ENCODE data around the gene DDX1.
"Not testable (repeated sequence)": the region's sequence is repeated elsewhere in the genome, so short reads cannot be mapped to it uniquely, and the experiment has no call there.

DDX1 gene

DNA sequence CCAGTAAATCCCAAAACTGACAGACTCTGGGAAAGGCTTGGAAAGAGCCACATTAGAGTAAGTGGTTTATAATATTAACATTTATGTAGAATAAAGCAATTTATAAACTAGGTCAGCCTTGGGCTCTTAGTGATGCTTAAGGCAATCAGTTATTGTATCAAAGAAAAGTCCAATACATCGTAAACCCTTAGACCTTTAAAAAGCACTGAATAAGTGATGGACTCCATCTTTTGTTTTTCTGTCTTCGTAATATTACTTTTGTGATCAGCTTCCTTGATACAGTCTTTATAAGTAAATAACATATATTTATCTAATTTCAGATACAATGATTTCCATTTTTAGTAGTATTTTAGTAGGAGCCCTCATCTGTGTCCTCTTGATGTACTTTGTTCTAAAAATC, 28.7 kb downstream of the DDX1 start:
- no peak overlapping the region for H3K9ac ChIP-seq (ENCODE audit: low read depth, low read length)
- no peaks in the 10 kb centered on the region for H3K9me3 ChIP-seq (replicated peaks; ENCODE audit: low read length)
- peaks cover 88% of the 10 kb centered on the region for H3K36me3 ChIP-seq (ENCODE audit: insufficient read depth, low read length)
- H3K4me2 ChIP-seq (ENCODE audit: low read length) = no peak overlapping the region
- H3K4me3 ChIP-seq (ENCODE audit: low read length) = no peak overlapping the region
- no peaks in the 10 kb centered on the region for H3K27me3 ChIP-seq (ENCODE audit: control insufficient read depth, insufficient read depth, low read length)
- peaks cover under 1% of the 10 kb centered on the region for H3K4me1 ChIP-seq (ENCODE audit: control insufficient read depth, insufficient read depth, low read length)

DNA sequence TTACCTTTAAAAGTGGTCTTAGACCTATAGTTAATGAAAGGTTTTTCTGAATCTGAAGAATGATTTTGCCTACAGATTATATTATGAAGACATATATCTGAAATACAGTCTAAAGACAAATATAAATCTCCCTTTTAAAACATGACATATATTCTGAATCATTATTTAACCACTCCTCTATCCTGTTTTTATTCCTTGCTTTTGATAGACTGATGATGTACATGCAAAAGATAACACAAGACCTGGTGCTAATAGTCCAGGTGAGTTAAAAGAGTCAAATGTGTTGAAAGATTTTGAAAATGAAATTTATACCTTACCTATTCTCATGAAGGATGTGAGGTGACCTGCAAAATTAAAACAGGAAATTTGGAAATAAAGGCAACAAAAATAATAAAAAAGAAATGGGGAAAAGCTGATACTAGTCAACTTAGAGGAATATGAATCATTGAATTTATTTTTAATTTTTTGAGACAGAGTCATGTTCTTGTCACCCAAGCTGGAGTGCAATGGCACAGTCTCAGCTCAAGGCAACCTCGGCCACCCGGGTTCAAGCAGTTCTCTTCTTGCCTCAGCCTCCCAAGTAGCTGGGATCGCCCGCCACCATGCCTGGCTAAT, 29.3 kb downstream of the DDX1 start:
- H3K4me1 ChIP-seq (ENCODE audit: control insufficient read depth, insufficient read depth, low read length) = no peaks in the 10 kb centered on the region
- no peak overlapping the region for H3K9ac ChIP-seq (ENCODE audit: low read depth, low read length)
- H3K9me3 ChIP-seq (replicated peaks; ENCODE audit: low read length) = no peaks in the 10 kb centered on the region
- no peak overlapping the region for H3K4me2 ChIP-seq (ENCODE audit: low read length)
- peaks cover 90% of the 10 kb centered on the region for H3K36me3 ChIP-seq (ENCODE audit: insufficient read depth, low read length)
- H3K27me3 ChIP-seq (ENCODE audit: control insufficient read depth, insufficient read depth, low read length) = no peaks in the 10 kb centered on the region
- H3K4me3 ChIP-seq (ENCODE audit: low read length) = no peak overlapping the region

DNA sequence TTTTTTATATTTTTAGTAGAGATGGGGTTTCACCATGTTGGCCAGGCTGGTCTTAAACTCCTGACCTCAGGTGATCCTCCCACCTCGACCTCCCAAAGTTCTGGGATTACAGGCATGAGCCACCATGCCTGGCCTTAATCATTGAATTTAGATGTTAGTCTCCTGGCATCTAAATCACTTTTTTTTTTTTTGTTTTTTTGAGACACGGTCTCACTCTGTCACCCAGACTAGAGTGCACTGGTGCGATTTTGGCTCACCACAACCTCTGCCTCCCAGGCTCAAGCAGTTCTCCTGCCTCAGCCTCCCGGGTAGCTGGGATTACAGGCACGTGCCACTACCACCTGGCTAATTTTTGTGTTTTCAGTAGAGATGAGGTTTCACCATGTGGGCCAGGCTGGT, 29.8 kb downstream of the DDX1 start:
- not testable (repeated sequence) for H3K4me3 ChIP-seq (ENCODE audit: low read length); H3K27me3 ChIP-seq (ENCODE audit: control insufficient read depth, insufficient read depth, low read length); H3K4me1 ChIP-seq (ENCODE audit: control insufficient read depth, insufficient read depth, low read length); H3K9me3 ChIP-seq (replicated peaks; ENCODE audit: low read length); H3K4me2 ChIP-seq (ENCODE audit: low read length); H3K9ac ChIP-seq (ENCODE audit: low read depth, low read length)
- H3K36me3 ChIP-seq (ENCODE audit: insufficient read depth, low read length) = peaks cover 88% of the 10 kb centered on the region

DNA sequence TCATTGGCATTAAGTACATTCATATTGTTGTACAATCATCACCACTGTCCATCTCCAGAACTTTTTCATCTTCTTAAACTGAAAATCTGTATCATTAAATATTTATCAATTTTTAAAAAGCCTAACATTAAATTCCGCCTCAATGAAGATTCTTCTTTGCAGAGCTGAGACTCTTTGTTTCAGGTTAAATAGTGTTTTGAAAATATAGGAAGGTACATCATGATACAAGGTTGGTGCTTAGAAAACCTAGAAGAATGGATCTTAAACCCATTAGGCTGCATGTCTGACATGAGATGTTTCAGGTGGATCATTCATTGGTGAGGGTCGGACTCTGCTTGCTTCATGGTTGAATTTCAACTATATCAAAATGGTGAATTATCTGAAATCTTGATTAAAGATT, 30.5 kb downstream of the DDX1 start:
- H3K36me3 ChIP-seq (ENCODE audit: insufficient read depth, low read length) = peaks cover 89% of the 10 kb centered on the region
- no peaks in the 10 kb centered on the region for H3K9me3 ChIP-seq (replicated peaks; ENCODE audit: low read length)
- no peak overlapping the region for H3K4me3 ChIP-seq (ENCODE audit: low read length)

DNA sequence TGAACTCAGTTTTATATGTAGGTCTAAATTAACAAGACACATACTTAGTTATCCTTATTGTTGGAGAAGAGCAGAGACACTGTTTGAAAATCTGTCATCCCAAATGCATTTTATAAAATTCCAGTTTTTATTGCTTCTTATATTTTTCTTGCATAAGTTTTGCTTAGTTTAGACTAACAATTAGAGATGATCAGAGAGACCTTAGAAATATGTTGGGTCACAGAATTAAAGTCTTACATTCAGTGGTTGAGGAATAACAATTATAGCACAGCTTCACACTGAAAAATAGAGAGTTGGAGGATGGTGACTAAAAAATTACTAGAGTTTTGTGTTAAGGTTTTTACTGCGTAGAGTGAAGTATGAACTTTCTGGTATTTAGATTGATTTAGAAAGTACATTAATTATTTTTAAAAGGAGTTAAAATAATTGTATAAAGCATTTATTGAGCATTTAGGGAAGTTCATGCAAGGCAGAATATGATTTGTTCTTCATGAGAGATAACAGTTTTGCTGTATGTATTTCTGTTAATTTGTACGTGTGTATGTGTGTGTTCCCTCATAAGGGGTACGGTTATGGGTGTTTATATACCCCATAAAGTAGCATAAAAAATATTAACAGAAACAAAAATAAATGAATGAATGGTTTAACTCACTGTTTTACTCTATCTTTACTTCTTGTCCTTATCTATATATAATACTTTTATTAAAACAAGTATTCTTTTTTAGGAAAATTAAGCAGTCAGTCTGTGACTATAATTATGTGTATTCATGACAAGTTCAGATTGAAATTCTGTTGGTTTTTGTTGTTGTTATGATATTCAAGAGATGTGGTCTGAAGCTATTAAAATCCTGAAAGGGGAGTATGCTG, 31.2 kb downstream of the DDX1 start:
- Histone ChIP-seq H3K4me3 (ENCODE audit: low read length) (no peak overlapping the region), H3K9ac (ENCODE audit: low read depth, low read length) (no peak overlapping the region), H3K9me3 (replicated peaks; ENCODE audit: low read length) (no peaks in the 10 kb centered on the region), H3K4me1 (ENCODE audit: control insufficient read depth, insufficient read depth, low read length) (no peaks in the 10 kb centered on the region), H3K27me3 (ENCODE audit: control insufficient read depth, insufficient read depth, low read length) (no peaks in the 10 kb centered on the region), H3K36me3 (ENCODE audit: insufficient read depth, low read length) (peaks cover 90% of the 10 kb centered on the region), H3K4me2 (ENCODE audit: low read length) (no peak overlapping the region)

More for the DNA sequence above, 30.5 kb downstream of the DDX1 start:
- Histone ChIP-seq H3K4me2 (ENCODE audit: low read length) (no peak overlapping the region), H3K4me1 (ENCODE audit: control insufficient read depth, insufficient read depth, low read length) (no peaks in the 10 kb centered on the region), H3K27me3 (ENCODE audit: control insufficient read depth, insufficient read depth, low read length) (no peaks in the 10 kb centered on the region), H3K9ac (ENCODE audit: low read depth, low read length) (no peak overlapping the region)

DNA sequence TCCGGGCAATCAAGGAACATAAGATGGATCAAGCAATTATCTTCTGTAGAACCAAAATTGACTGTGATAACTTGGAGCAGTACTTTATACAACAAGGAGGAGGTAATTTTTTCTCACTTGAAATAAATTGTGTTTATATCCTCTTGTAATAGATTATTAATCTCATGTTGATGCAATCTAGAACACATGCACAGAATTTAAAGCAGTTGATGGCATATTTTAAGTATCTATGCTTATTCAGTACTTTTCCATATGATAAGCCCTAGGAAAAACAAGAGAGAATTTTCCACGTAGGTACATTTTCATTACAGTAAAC, 31.8 kb downstream of the DDX1 start:
- H3K4me3 ChIP-seq (ENCODE audit: low read length) = no peak overlapping the region
- H3K27me3 ChIP-seq (ENCODE audit: control insufficient read depth, insufficient read depth, low read length) = no peaks in the 10 kb centered on the region
- H3K36me3 ChIP-seq (ENCODE audit: insufficient read depth, low read length) = peaks cover 90% of the 10 kb centered on the region

DNA sequence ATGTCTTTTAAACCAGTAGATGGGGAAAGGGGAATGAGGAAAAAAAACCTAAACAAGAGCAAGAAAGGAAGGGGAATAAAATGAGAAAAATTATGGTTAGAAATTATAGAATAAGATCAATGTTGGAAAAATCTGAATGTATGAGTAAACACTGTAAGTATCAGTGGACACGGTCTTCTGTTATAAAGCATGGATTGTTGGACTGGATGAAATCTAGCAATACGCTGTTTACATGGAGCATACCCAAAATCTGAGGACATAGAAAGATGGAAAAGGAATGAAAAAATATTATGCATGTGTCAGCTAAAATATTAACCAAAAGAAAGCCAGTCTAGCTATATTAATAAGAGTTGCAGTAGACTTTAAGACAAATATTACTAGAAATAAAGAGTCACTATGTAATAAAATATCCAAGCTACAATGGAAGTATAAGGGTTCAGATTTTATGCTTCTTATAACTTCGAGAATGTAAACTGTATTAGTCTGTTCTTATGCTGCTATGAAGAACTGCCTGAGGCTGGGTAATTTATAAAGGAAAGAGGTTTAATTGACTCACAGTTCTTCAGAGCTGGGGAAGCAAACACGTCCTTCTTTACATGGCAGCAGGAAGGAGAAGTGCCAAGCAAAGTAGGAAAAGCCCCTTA, 32.4 kb downstream of the DDX1 start:
- Histone ChIP-seq H3K4me1 (ENCODE audit: control insufficient read depth, insufficient read depth, low read length) (no peaks in the 10 kb centered on the region), H3K9ac (ENCODE audit: low read depth, low read length) (no peak overlapping the region), H3K27me3 (ENCODE audit: control insufficient read depth, insufficient read depth, low read length) (no peaks in the 10 kb centered on the region), H3K36me3 (ENCODE audit: insufficient read depth, low read length) (peaks cover 90% of the 10 kb centered on the region), H3K4me3 (ENCODE audit: low read length) (no peak overlapping the region), H3K9me3 (replicated peaks; ENCODE audit: low read length) (no peaks in the 10 kb centered on the region), H3K4me2 (ENCODE audit: low read length) (no peak overlapping the region)

More for the DNA sequence above, 31.8 kb downstream of the DDX1 start:
- H3K4me1 ChIP-seq (ENCODE audit: control insufficient read depth, insufficient read depth, low read length) = no peaks in the 10 kb centered on the region
- no peak overlapping the region for H3K4me2 ChIP-seq (ENCODE audit: low read length)
- no peaks in the 10 kb centered on the region for H3K9me3 ChIP-seq (replicated peaks; ENCODE audit: low read length)
- no peak overlapping the region for H3K9ac ChIP-seq (ENCODE audit: low read depth, low read length)

DNA sequence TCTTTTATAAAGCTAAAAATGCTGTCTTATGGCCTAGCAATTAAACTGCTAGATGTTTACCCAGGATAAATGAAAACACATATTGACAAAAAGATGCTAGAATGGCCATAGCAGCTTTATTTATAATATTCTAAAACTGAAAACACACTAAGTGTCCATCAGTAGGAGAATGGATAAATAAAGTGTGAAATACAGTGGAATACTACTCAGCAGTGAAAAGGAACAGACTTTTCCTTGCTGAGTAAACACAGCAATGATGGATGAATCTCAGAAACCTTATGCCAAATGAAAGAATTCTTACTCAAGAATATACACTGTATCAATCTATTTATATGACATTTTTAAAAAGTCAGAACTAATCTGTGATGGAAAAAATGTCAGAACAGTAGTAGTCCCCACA, 33.2 kb downstream of the DDX1 start:
- Histone ChIP-seq H3K9me3 (replicated peaks; ENCODE audit: low read length) (no peaks in the 10 kb centered on the region), H3K4me1 (ENCODE audit: control insufficient read depth, insufficient read depth, low read length) (no peaks in the 10 kb centered on the region), H3K4me3 (ENCODE audit: low read length) (no peak overlapping the region), H3K27me3 (ENCODE audit: control insufficient read depth, insufficient read depth, low read length) (no peaks in the 10 kb centered on the region), H3K36me3 (ENCODE audit: insufficient read depth, low read length) (peaks cover 92% of the 10 kb centered on the region), H3K9ac (ENCODE audit: low read depth, low read length) (no peak overlapping the region), H3K4me2 (ENCODE audit: low read length) (no peak overlapping the region)

DNA sequence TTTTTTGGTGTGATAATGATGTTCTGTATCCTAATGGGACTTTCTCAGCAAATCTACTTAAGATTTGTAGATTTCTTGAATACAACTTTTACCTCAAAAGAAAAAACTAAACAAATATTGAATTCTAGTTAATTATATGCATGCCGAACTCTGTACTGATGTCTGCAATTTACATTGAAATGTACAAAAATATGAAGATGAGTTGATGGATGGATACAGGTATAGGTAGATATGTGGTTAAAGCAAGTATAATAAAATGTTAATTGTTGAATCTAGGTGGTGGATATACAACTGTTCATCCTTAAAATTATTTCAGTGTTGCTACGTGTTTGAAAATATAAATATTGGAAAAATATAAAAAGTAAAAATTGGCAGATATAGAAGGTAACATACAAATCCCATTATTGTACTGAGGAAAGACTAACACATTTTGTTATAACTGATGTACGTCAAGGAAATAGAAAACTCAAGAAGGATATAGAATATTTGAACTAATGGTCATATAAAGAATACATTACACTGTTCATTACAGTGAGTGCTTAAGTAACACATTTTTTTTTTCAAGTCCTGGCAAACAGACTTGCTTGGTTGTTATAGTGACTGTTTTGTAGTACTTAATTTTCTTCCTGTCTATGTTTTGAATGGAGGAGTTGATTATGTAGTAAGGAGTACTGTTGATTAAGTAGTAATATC, 33.8 kb downstream of the DDX1 start:
- Histone ChIP-seq H3K27me3 (ENCODE audit: control insufficient read depth, insufficient read depth, low read length) (no peaks in the 10 kb centered on the region), H3K4me2 (ENCODE audit: low read length) (no peak overlapping the region), H3K4me3 (ENCODE audit: low read length) (no peak overlapping the region), H3K9ac (ENCODE audit: low read depth, low read length) (no peak overlapping the region), H3K4me1 (ENCODE audit: control insufficient read depth, insufficient read depth, low read length) (no peaks in the 10 kb centered on the region), H3K9me3 (replicated peaks; ENCODE audit: low read length) (no peaks in the 10 kb centered on the region), H3K36me3 (ENCODE audit: insufficient read depth, low read length) (peaks cover 93% of the 10 kb centered on the region)

DNA sequence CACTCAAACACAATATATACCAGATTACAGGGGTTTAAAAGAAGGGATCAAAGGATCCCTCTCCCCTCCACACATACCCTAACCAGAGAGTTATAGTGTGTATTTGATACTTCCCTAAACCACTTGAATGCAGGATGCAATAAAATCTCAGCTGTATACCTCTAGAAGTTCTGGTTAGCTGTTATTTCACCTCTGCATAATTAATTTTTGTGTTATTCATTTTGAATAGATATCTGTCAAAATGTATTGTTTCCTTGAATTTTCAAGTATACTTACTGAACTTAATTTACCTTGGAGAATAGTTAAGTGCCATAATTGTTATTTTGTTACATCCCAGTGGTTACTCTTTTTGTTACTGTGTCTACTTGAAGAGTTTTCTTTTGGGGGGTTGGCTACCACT, 34.5 kb downstream of the DDX1 start:
- Histone ChIP-seq H3K9me3 (replicated peaks; ENCODE audit: low read length) (no peaks in the 10 kb centered on the region), H3K36me3 (ENCODE audit: insufficient read depth, low read length) (peaks cover 93% of the 10 kb centered on the region), H3K4me3 (ENCODE audit: low read length) (no peak overlapping the region), H3K4me1 (ENCODE audit: control insufficient read depth, insufficient read depth, low read length) (no peaks in the 10 kb centered on the region), H3K4me2 (ENCODE audit: low read length) (no peak overlapping the region), H3K9ac (ENCODE audit: low read depth, low read length) (no peak overlapping the region), H3K27me3 (ENCODE audit: control insufficient read depth, insufficient read depth, low read length) (no peaks in the 10 kb centered on the region)

DNA sequence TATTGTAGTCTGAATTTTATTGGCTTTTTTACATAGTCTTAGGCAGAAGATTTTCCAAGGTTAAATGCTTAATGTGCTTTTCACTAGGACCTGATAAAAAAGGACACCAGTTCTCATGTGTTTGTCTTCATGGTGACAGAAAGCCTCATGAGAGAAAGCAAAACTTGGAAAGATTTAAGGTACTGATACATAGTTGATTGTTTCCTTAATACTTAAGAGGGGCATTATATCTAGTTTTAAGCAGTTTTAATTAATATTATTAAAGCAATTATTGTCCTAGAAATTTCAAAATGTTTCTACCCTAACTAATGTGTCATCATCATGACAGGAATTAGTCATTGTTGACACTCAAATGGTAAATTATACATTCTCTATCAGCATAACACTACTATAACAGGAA, 35.3 kb downstream of the DDX1 start:
- H3K9ac ChIP-seq (ENCODE audit: low read depth, low read length) = no peak overlapping the region
- no peaks in the 10 kb centered on the region for H3K9me3 ChIP-seq (replicated peaks; ENCODE audit: low read length)
- peaks cover 95% of the 10 kb centered on the region for H3K36me3 ChIP-seq (ENCODE audit: insufficient read depth, low read length)
- H3K4me1 ChIP-seq (ENCODE audit: control insufficient read depth, insufficient read depth, low read length) = no peaks in the 10 kb centered on the region
- no peaks in the 10 kb centered on the region for H3K27me3 ChIP-seq (ENCODE audit: control insufficient read depth, insufficient read depth, low read length)
- H3K4me2 ChIP-seq (ENCODE audit: low read length) = no peak overlapping the region
- no peak overlapping the region for H3K4me3 ChIP-seq (ENCODE audit: low read length)

Data from skeletal muscle satellite cell (primary cell).